Body of pancreas (tissue), 4 donors: Measurements from ENCODE around the gene LILRA5.

Experiments used
- POLR2A ChIP-seq, 3 donors: fragments of 450-650 bp; IDR thresholded peaks; one replicate each; pipeline ENCODE4 v1.6.1; 2016; ENCODE audit warnings: antibody characterized with exemption in 3 of 3, mild to moderate bottlenecking in 2 of 3
- TF ChIP-seq, protein P1 (sequence below), 7 experiments: fragments of 450-650 bp in 4 of 7; fragments of 200-600 bp in 3 of 7; sonication (generic) in 3 of 7; IDR thresholded peaks; one replicate each; pipeline ENCODE4 v1.5.1; 2016 to 2019; ENCODE audit warnings: antibody characterized with exemption in 7 of 7

DNA sequence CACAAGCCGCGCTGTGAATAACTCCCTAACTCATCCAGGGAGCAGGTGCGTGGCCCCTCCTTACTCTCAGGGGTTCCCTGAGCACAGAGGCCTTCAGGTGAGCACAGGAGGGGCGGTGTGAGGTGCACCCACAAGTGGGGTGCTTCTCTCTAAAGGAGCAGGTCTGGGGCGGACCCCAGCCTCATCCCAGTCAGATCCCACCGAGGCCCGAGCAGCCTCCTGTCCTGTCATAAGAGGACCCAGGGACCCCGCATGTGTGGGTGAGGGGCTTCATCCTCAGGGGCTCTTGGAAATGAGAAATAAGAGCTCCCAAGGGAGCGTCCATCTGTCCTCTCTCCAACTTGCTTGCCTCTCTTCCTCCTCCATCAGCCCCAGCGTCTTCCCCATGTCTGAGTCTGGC lies 3.0 kb upstream of the LILRA5 start:
- TF ChIP-seq, protein P1, sequence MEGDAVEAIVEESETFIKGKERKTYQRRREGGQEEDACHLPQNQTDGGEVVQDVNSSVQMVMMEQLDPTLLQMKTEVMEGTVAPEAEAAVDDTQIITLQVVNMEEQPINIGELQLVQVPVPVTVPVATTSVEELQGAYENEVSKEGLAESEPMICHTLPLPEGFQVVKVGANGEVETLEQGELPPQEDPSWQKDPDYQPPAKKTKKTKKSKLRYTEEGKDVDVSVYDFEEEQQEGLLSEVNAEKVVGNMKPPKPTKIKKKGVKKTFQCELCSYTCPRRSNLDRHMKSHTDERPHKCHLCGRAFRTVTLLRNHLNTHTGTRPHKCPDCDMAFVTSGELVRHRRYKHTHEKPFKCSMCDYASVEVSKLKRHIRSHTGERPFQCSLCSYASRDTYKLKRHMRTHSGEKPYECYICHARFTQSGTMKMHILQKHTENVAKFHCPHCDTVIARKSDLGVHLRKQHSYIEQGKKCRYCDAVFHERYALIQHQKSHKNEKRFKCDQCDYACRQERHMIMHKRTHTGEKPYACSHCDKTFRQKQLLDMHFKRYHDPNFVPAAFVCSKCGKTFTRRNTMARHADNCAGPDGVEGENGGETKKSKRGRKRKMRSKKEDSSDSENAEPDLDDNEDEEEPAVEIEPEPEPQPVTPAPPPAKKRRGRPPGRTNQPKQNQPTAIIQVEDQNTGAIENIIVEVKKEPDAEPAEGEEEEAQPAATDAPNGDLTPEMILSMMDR (IDR thresholded peaks at IDR 0.05), result no peak
- no peak for TF ChIP-seq POLR2A (IDR thresholded peaks at IDR 0.05)
